ENCODE measurements around the gene SCRG1.

SCRG1 gene

GRCh38 chr4:173398779-173399415, at the start of gene SCRG1:
TSS of gene SCRG1 (minus strand) at chr4:173399116. CDS start at chr4:173391414, 7,702 bp downstream.
- Histone ChIP-seq H3K9me3 (ENCODE audit: insufficient read depth, low read length) (no peaks in the 10 kb centered on the region), H4K20me1 (ENCODE audit: insufficient read depth, low read length) (no peaks in the 10 kb centered on the region), H3K4me1 (ENCODE audit: low read length) (no peaks in the 10 kb centered on the region), H2AFZ (ENCODE audit: low read depth, low read length) (no peak within 1 kb of the TSS), H3K27ac (ENCODE audit: low read length) (no peak within 1 kb of the TSS), H3K79me2 (ENCODE audit: low read length) (no peaks in the 10 kb centered on the region), H3K4me2 (ENCODE audit: low read length) (no peak within 1 kb of the TSS), H3K36me3 (replicated peaks; ENCODE audit: low read depth, low read length) (peaks cover 12% of the 10 kb centered on the region), H3K9ac (ENCODE audit: low read length) (no peak within 1 kb of the TSS), H3K4me3 (ENCODE audit: low read length) (no peak within 1 kb of the TSS), H3K27me3 (ENCODE audit: low read depth, low read length) (no peaks in the 10 kb centered on the region)
- TF ChIP-seq, protein P1, sequence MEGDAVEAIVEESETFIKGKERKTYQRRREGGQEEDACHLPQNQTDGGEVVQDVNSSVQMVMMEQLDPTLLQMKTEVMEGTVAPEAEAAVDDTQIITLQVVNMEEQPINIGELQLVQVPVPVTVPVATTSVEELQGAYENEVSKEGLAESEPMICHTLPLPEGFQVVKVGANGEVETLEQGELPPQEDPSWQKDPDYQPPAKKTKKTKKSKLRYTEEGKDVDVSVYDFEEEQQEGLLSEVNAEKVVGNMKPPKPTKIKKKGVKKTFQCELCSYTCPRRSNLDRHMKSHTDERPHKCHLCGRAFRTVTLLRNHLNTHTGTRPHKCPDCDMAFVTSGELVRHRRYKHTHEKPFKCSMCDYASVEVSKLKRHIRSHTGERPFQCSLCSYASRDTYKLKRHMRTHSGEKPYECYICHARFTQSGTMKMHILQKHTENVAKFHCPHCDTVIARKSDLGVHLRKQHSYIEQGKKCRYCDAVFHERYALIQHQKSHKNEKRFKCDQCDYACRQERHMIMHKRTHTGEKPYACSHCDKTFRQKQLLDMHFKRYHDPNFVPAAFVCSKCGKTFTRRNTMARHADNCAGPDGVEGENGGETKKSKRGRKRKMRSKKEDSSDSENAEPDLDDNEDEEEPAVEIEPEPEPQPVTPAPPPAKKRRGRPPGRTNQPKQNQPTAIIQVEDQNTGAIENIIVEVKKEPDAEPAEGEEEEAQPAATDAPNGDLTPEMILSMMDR (IDR thresholded peaks at IDR 0.05; ENCODE audit: low read depth, low read length) = no peak
- no peak for TF ChIP-seq EZH2phosphoT487 (IDR thresholded peaks at IDR 0.05; ENCODE audit: low read depth)

GRCh38 chr4:173448103-173448502, 49.2 kb upstream of the SCRG1 start:
- TF ChIP-seq EZH2phosphoT487 (IDR thresholded peaks at IDR 0.05; ENCODE audit: low read depth) = no peak
- TF ChIP-seq, protein P1 (IDR thresholded peaks at IDR 0.05; ENCODE audit: low read depth, low read length) = no peak
- Histone ChIP-seq H3K36me3 (replicated peaks; ENCODE audit: low read depth, low read length) (no peaks in the 10 kb centered on the region), H3K9me3 (ENCODE audit: insufficient read depth, low read length) (no peaks in the 10 kb centered on the region), H3K9ac (ENCODE audit: low read length) (no peak overlapping the region), H3K4me2 (ENCODE audit: low read length) (no peak overlapping the region), H4K20me1 (ENCODE audit: insufficient read depth, low read length) (no peaks in the 10 kb centered on the region), H3K4me3 (ENCODE audit: low read length) (no peak overlapping the region), H3K27me3 (ENCODE audit: low read depth, low read length) (no peaks in the 10 kb centered on the region), H2AFZ (ENCODE audit: low read depth, low read length) (no peak overlapping the region), H3K27ac (ENCODE audit: low read length) (no peak overlapping the region), H3K4me1 (ENCODE audit: low read length) (peaks cover 7% of the 10 kb centered on the region), H3K79me2 (ENCODE audit: low read length) (no peaks in the 10 kb centered on the region)

- no peaks in the 10 kb centered on the region for H3K79me2 ChIP-seq (ENCODE audit: low read length)
- no peaks in the 10 kb centered on the region for H3K27me3 ChIP-seq (ENCODE audit: low read depth, low read length)
- H3K36me3 ChIP-seq (replicated peaks; ENCODE audit: low read depth, low read length) = no peaks in the 10 kb centered on the region
- H3K9me3 ChIP-seq (ENCODE audit: insufficient read depth, low read length) = no peaks in the 10 kb centered on the region
- no peak overlapping the region for H2AFZ ChIP-seq (ENCODE audit: low read depth, low read length)
- no peak overlapping the region for H3K9ac ChIP-seq (ENCODE audit: low read length)
- peaks cover 7% of the 10 kb centered on the region for H3K4me1 ChIP-seq (ENCODE audit: low read length)
- H3K4me3 ChIP-seq (ENCODE audit: low read length) = no peak overlapping the region
- no peak overlapping the region for H3K4me2 ChIP-seq (ENCODE audit: low read length)
- TF ChIP-seq, protein P1 (IDR thresholded peaks at IDR 0.05; ENCODE audit: low read depth, low read length) = no peak
- no peak for TF ChIP-seq EZH2phosphoT487 (IDR thresholded peaks at IDR 0.05; ENCODE audit: low read depth)
- H3K27ac ChIP-seq (ENCODE audit: low read length) = no peak overlapping the region
- no peaks in the 10 kb centered on the region for H4K20me1 ChIP-seq (ENCODE audit: insufficient read depth, low read length)
Measured at GRCh38 chr4:173446416-173446815, 47.5 kb upstream of the SCRG1 start.

- Histone ChIP-seq H3K4me2 (ENCODE audit: low read length) (no peak overlapping the region), H3K36me3 (replicated peaks; ENCODE audit: low read depth, low read length) (no peaks in the 10 kb centered on the region), H2AFZ (ENCODE audit: low read depth, low read length) (no peak overlapping the region), H3K9ac (ENCODE audit: low read length) (no peak overlapping the region), H4K20me1 (ENCODE audit: insufficient read depth, low read length) (no peaks in the 10 kb centered on the region), H3K4me3 (ENCODE audit: low read length) (no peak overlapping the region), H3K79me2 (ENCODE audit: low read length) (no peaks in the 10 kb centered on the region), H3K27me3 (ENCODE audit: low read depth, low read length) (no peaks in the 10 kb centered on the region), H3K9me3 (ENCODE audit: insufficient read depth, low read length) (no peaks in the 10 kb centered on the region), H3K4me1 (ENCODE audit: low read length) (no peaks in the 10 kb centered on the region), H3K27ac (ENCODE audit: low read length) (no peak overlapping the region)
- TF ChIP-seq EZH2phosphoT487 (IDR thresholded peaks at IDR 0.05; ENCODE audit: low read depth) = no peak
- TF ChIP-seq, protein P1 (IDR thresholded peaks at IDR 0.05; ENCODE audit: low read depth, low read length) = no peak
Measured at GRCh38 chr4:173443121-173443520, 44.2 kb upstream of the SCRG1 start.

All from OCI-LY3 (cell line).